WTC11 (cell line): Measurements from ENCODE around the gene ANGPTL2. TPM values are rescaled to one million over a fixed set of nuclear protein-coding genes. Genes with fewer than 3 reads are reported as not detected.

Source experiments
- ATAC-seq: fragments of 200-7000 bp; cut with Tn5 transposase; 2 replicates; pipeline ENCODE4 v1.10.0; 2021; ENCODE audit warnings: mild to moderate bottlenecking, moderate library complexity
- CTCF ChIA-PET: fragments of 300-600 bp; sonication (Branson Sonifier 250); formaldehyde crosslinking; loops from one replicate; lab custom pipeline; 2021; ENCODE audit warnings: antibody characterized with exemption; lab: Charles Lee
- POLR2A ChIA-PET: fragments of 350-600 bp; sonication (Branson Sonifier 250); formaldehyde crosslinking; loops from one replicate; lab custom pipeline; 2021; ENCODE audit warnings: antibody characterized with exemption; lab: Charles Lee
- DNase-seq: peaks from one replicate; pipeline ENCODE4 v3.0.0; 2021; ENCODE audit warnings: low spot score
- H3K27ac Mint-ChIP-seq: 2 replicates; pipeline ENCODE4 v1.8.0; 2021; ENCODE audit warnings: mixed read lengths
- H3K27me3 Mint-ChIP-seq: 2 replicates; pipeline ENCODE4 v1.8.0; 2021; ENCODE audit warnings: low read depth, mild to moderate bottlenecking, moderate library complexity, mixed read lengths
- H3K36me3 Mint-ChIP-seq: 2 replicates; pipeline ENCODE4 v1.8.0; 2021; ENCODE audit warnings: mixed read lengths
- H3K4me1 Mint-ChIP-seq: 2 replicates; pipeline ENCODE4 v1.8.0; 2022; ENCODE audit warnings: mixed read lengths
- H3K4me3 Mint-ChIP-seq: 2 replicates; pipeline ENCODE4 v1.8.0; 2021; ENCODE audit warnings: mild to moderate bottlenecking, moderate library complexity, mixed read lengths
- H3K9me3 Mint-ChIP-seq: 2 replicates; pipeline ENCODE4 v1.8.0; 2021; ENCODE audit warnings: mixed read lengths
- AR ChIP-seq: fragments of 250-450 bp; sonication (Bioruptor Pico); IDR thresholded peaks from 2 replicates; pipeline ENCODE4 v1.9.0; 2021; ENCODE audit warnings: mild to moderate bottlenecking
- E2F5 ChIP-seq: sonication (generic); formaldehyde crosslinking; IDR thresholded peaks from 2 replicates; pipeline ENCODE4 v1.8.1; 2022; ENCODE audit warnings: mild to moderate bottlenecking, moderate library complexity, missing genetic modification reagents
- GRHL2 ChIP-seq: fragments of 250-450 bp; sonication (Bioruptor Pico); IDR thresholded peaks from 2 replicates; pipeline ENCODE4 v1.8.0; 2022; ENCODE audit warnings: mild to moderate bottlenecking, moderate library complexity; ENCODE audit not compliant: insufficient replicate concordance, severe bottlenecking
- HMGA2 ChIP-seq: fragments of 250-450 bp; sonication (Bioruptor Pico); IDR thresholded peaks from 2 replicates; pipeline ENCODE4 v1.4.0; 2021; ENCODE audit warnings: mild to moderate bottlenecking, moderate library complexity
- MAX ChIP-seq: sonication (generic); formaldehyde crosslinking; IDR thresholded peaks from 2 replicates; pipeline ENCODE4 v1.8.0; 2022; ENCODE audit warnings: mild to moderate bottlenecking, missing genetic modification reagents
- STAT6 ChIP-seq: sonication (generic); formaldehyde crosslinking; conservative IDR thresholded peaks from 2 replicates; pipeline ENCODE4 v1.8.1; 2023; ENCODE audit warnings: mild to moderate bottlenecking, low read depth, missing genetic modification reagents, moderate library complexity
- TEAD1 ChIP-seq: sonication (generic); formaldehyde crosslinking; IDR thresholded peaks from 2 replicates; pipeline ENCODE4 v1.8.0; 2022; ENCODE audit warnings: mild to moderate bottlenecking, missing genetic modification reagents
- ZNF232 ChIP-seq: sonication (generic); formaldehyde crosslinking; IDR thresholded peaks from 2 replicates; pipeline ENCODE4 v1.8.0; 2022; ENCODE audit warnings: mild to moderate bottlenecking, missing genetic modification reagents
- ZNF317 ChIP-seq: sonication (generic); formaldehyde crosslinking; IDR thresholded peaks from 2 replicates; pipeline ENCODE4 v1.8.1; 2023; ENCODE audit warnings: low read depth, mild to moderate bottlenecking, moderate library complexity, missing genetic modification reagents, borderline replicate concordance
- ZNF423 ChIP-seq: fragments of 250-450 bp; sonication (Bioruptor Pico); IDR thresholded peaks from 2 replicates; pipeline ENCODE4 v2.1.2; 2022; ENCODE audit warnings: mild to moderate bottlenecking, moderate library complexity
- total RNA-seq: library from RNA; stranded (reverse); gene quantifications from 3 replicates; pipeline ENCODE4 v1.2.3, GENCODE V29; 2021
- TF ChIP-seq, protein P1 (sequence below): sonication (generic); formaldehyde crosslinking; IDR thresholded peaks from 2 replicates; pipeline ENCODE4 v1.8.1; 2023; ENCODE audit warnings: mild to moderate bottlenecking, missing genetic modification reagents

The ANGPTL2 gene
- total RNA-seq, 1 experiment from 2014 or later, result 4.5 TPM

- H3K27ac Mint-ChIP-seq, result no peak overlapping the region
- ATAC-seq, result no peak
- POLR2A ChIA-PET, result no interaction called here
Observed at GRCh38 chr9:127116088-127116726, 6.2 kb downstream of the ANGPTL2 start.

More at GRCh38 chr9:127116088-127116726, 6.2 kb downstream of the ANGPTL2 start:
- no peak overlapping the region for H3K4me3 Mint-ChIP-seq
- CTCF ChIA-PET, result interaction anchor here (1.0 kb wide), 1 partner anchor 169 kb away, joined by 4 read pairs; no protein-coding TSS in a partner anchor
- no peak for DNase-seq
- H3K4me1 Mint-ChIP-seq, result peaks cover 32% of the 10 kb centered on the region
- TF ChIP-seq E2F5 (no peak), ZNF317 (CRISPR knock-in tag) (no peak), MAX (CRISPR knock-in tag) (no peak), ZNF232 (CRISPR knock-in tag) (no peak), HMGA2 (no peak), STAT6 (CRISPR knock-in tag) (no peak), TEAD1 (no peak), ZNF423 (no peak), GRHL2 (CRISPR knock-in tag) (no peak), AR (CRISPR knock-in tag) (no peak)
- TF ChIP-seq, protein P1, sequence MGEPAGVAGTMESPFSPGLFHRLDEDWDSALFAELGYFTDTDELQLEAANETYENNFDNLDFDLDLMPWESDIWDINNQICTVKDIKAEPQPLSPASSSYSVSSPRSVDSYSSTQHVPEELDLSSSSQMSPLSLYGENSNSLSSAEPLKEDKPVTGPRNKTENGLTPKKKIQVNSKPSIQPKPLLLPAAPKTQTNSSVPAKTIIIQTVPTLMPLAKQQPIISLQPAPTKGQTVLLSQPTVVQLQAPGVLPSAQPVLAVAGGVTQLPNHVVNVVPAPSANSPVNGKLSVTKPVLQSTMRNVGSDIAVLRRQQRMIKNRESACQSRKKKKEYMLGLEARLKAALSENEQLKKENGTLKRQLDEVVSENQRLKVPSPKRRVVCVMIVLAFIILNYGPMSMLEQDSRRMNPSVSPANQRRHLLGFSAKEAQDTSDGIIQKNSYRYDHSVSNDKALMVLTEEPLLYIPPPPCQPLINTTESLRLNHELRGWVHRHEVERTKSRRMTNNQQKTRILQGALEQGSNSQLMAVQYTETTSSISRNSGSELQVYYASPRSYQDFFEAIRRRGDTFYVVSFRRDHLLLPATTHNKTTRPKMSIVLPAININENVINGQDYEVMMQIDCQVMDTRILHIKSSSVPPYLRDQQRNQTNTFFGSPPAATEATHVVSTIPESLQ (CRISPR knock-in tag), result no peak
- no peaks in the 10 kb centered on the region; the same call in 1 of the 2 replicates for H3K27me3 Mint-ChIP-seq
- no peaks in the 10 kb centered on the region for H3K9me3 Mint-ChIP-seq
- H3K36me3 Mint-ChIP-seq, result no peaks in the 10 kb centered on the region
